ENCODE results near the gene ERICH6.

Gene ERICH6

GRCh38 chr3:150687613-150688012 is 16.1 kb downstream of the ERICH6 start:
- no peak for DNase-seq (ENCODE audit: low read depth, low spot score)
- no peak for TF ChIP-seq CTCF (IDR thresholded peaks at IDR 0.05; ENCODE audit: low read depth, low read length)
- H3K4me3 ChIP-seq (ENCODE audit: low read depth, low read length), result no peak overlapping the region
- in situ Hi-C loops (cut with HindIII; ENCODE audit: low sequenced_read_pairs), result no loop called here

- TF ChIP-seq CTCF (IDR thresholded peaks at IDR 0.05; ENCODE audit: low read depth, low read length), result no peak
- no peak overlapping the region for H3K4me3 ChIP-seq (ENCODE audit: low read depth, low read length)
- in situ Hi-C loops (cut with HindIII; ENCODE audit: low sequenced_read_pairs), result no loop called here
- DNase-seq (ENCODE audit: low read depth, low spot score), result no peak
Measured at GRCh38 chr3:150682824-150683223, 20.9 kb downstream of the ERICH6 start.

DNA sequence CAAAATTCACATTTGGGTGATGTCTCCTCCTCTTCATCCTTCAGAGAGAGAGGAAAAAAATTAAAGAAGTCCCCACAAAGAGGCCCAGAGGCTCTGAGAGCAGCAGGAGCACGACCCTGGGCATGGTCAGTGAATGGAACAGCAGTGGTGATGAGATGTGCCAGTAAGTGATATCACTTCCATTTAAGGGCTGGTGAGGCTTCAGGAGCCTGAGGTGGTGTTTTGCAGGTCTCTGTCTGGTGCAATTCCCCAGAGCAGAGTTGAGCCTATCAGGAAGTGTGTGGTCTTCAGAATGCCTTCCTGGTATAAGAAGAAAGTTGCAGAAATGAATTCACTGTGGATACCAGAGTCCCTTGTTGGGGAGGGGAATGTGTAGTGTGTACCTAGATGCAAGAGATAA is 21.4 kb downstream of the ERICH6 start:
- H3K4me3 ChIP-seq (ENCODE audit: low read depth, low read length), result no peak overlapping the region
- TF ChIP-seq CTCF (IDR thresholded peaks at IDR 0.05; ENCODE audit: low read depth, low read length), result no peak
- in situ Hi-C loops (cut with HindIII; ENCODE audit: low sequenced_read_pairs), result no loop called here
- no peak for DNase-seq (ENCODE audit: low read depth, low spot score)

GRCh38 chr3:150681057-150681456 is 22.7 kb downstream of the ERICH6 start:
- no peak for TF ChIP-seq CTCF (IDR thresholded peaks at IDR 0.05; ENCODE audit: low read depth, low read length)
- H3K4me3 ChIP-seq (ENCODE audit: low read depth, low read length), result no peak overlapping the region
- in situ Hi-C loops (cut with HindIII; ENCODE audit: low sequenced_read_pairs), result no loop called here
- no peak for DNase-seq (ENCODE audit: low read depth, low spot score)

DNA sequence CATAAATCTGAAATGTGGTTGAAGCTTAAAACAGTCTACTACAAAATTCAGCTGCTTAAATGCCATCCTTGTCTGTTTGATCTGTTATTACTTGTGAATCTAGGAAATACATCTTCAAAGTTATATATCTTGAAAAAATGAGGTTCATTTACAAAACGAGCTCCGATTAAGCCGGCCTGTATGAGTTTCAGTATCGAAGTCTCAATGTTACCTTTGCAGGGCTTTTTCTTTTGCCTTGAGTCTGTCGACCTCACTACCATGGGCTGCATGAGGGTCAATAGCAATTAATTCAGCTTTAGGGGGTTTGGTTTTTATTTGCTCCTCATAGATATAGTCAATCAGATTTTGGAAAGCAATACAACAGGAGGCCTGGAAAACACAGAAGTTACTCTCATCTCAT is 23.2 kb downstream of the ERICH6 start:
- no peak for DNase-seq (ENCODE audit: low read depth, low spot score)
- no peak for TF ChIP-seq CTCF (IDR thresholded peaks at IDR 0.05; ENCODE audit: low read depth, low read length)
- no peak overlapping the region for H3K4me3 ChIP-seq (ENCODE audit: low read depth, low read length)
- in situ Hi-C loops (cut with HindIII; ENCODE audit: low sequenced_read_pairs), result no loop called here

DNA sequence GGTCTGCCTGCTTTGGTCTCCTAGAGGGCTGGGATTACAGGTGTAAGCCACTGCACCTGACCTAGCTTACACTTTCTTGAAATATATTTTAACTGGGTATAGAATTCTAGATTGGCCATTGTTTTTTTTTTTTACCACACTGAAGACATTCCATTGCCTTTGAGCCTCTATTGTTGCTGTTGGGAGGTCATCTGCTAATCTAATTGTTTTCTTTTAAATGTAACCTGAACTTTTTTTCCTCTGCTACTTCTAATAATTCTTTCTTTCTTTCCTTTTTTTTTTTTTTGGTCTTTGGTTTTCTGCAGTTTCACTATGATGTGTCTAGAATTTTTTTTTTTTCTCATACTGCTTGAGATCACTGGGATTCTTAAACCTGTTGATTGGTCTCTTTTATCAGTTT is 28.1 kb downstream of the ERICH6 start:
- no peak for TF ChIP-seq CTCF (IDR thresholded peaks at IDR 0.05; ENCODE audit: low read depth, low read length)
- in situ Hi-C loops (cut with HindIII; ENCODE audit: low sequenced_read_pairs), result no loop called here
- no peak overlapping the region for H3K4me3 ChIP-seq (ENCODE audit: low read depth, low read length)
- no peak for DNase-seq (ENCODE audit: low read depth, low spot score)

DNA sequence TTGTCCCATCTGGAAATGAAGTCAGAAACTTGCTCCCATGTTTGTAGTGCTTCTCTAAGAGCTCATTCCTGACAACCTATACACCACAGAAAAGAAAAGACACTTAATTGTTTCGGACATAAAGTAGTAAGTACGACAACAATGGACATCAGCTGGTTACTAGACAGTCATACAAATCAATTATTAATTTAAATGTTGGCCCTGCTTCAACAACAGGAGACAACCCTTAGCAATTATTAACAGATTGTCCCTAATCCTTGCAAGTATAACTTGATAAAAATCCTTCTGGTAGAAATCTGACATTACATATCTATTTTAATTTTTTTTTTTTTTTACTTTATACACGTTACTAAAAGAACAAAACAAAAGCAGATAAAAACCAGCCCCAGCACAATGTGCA is 29.8 kb downstream of the ERICH6 start:
- DNase-seq (ENCODE audit: low read depth, low spot score), result no peak
- H3K4me3 ChIP-seq (ENCODE audit: low read depth, low read length), result no peak overlapping the region
- in situ Hi-C loops (cut with HindIII; ENCODE audit: low sequenced_read_pairs), result no loop called here
- no peak for TF ChIP-seq CTCF (IDR thresholded peaks at IDR 0.05; ENCODE audit: low read depth, low read length)

Data from astrocyte of the spinal cord (primary cell).